Panc1 (cell line): ENCODE measurements around the gene CAMK1D. TPM values are rescaled to one million over a fixed set of nuclear protein-coding genes. Genes with fewer than 3 reads are reported as not detected.

ENCODE experiments used
- ATAC-seq: fragments of 200-7000 bp; cut with Tn5 transposase; 2 replicates; pipeline ENCODE4 v1.9.1; 2020; ENCODE audit warnings: mild to moderate bottlenecking, moderate library complexity
- BruUV-seq: library from RNA; stranded (reverse); fragments of 400-500 nt; replicated peaks from 2 replicates; lab custom pipeline; 2021; lab: Mats Ljungman, UMichigan
- CTCF ChIA-PET: fragments of 300-600 bp; sonication (Branson Sonifier 250); formaldehyde crosslinking; loops from one replicate; lab custom pipeline; 2022; ENCODE audit warnings: antibody characterized with exemption; lab: Charles Lee
- POLR2A ChIA-PET: fragments of 300-600 bp; sonication (Branson Sonifier 250); formaldehyde crosslinking; loops from one replicate; lab custom pipeline; 2022; ENCODE audit warnings: antibody characterized with exemption; lab: Charles Lee
- DNase-seq: peaks from one replicate; pipeline ENCODE4 v3.0.0-alpha.2; 2010; ENCODE audit warnings: low read depth, low spot score
- H3K27ac ChIP-seq: 2 replicates; pipeline ENCODE4 v1.5.1; 2011; ENCODE audit warnings: mild to moderate bottlenecking, low read length, inconsistent platforms
- H3K27me3 ChIP-seq: fragments of 200-500 bp; sonication (Bioruptor generic); 2 replicates; pipeline ENCODE4 v1.6.0; 2014; ENCODE audit warnings: low read length, inconsistent platforms; ENCODE audit not compliant: control insufficient read depth, insufficient read depth
- H3K36me3 ChIP-seq: fragments of 200-500 bp; sonication (Bioruptor generic); 2 replicates; pipeline ENCODE4 v1.5.1; 2014; ENCODE audit warnings: inconsistent platforms, mild to moderate bottlenecking, low read length, moderate library complexity; ENCODE audit not compliant: control insufficient read depth, insufficient read depth
- H3K4me1 ChIP-seq: 2 replicates; pipeline ENCODE4 v1.5.1; 2011; ENCODE audit warnings: inconsistent platforms, mild to moderate bottlenecking, low read length, moderate library complexity; ENCODE audit not compliant: control insufficient read depth, insufficient read depth
- H3K4me3 ChIP-seq, 2 experiments: 2 replicates each; pipeline ENCODE4 v1.5.1; 2011 to 2012; ENCODE audit warnings: low read depth in 2 of 2, low read length in 2 of 2, mild to moderate bottlenecking in 2 of 2, inconsistent platforms in 1 of 2, moderate library complexity in 1 of 2
- H3K9me3 ChIP-seq: fragments of 200-500 bp; sonication (Bioruptor generic); 2 replicates; pipeline ENCODE4 v1.5.1; 2014; ENCODE audit warnings: low read depth, mild to moderate bottlenecking, inconsistent platforms, low read length, moderate library complexity; ENCODE audit not compliant: control insufficient read depth, insufficient read depth
- CTCF ChIP-seq: fragments of 450-650 bp; IDR thresholded peaks from 2 replicates; pipeline ENCODE4 v1.5.1; 2017; ENCODE audit warnings: mild to moderate bottlenecking
- POLR2AphosphoS5 ChIP-seq: IDR thresholded peaks from 2 replicates; pipeline ENCODE4 v1.6.1; 2012; ENCODE audit warnings: mild to moderate bottlenecking, low read depth, low read length, moderate library complexity
- REST ChIP-seq, 2 experiments: IDR thresholded peaks; 2 replicates each; pipeline ENCODE4 v1.6.1; 2011 to 2012; ENCODE audit warnings: low read depth in 2 of 2, control low read depth in 1 of 2, low read length in 1 of 2, mild to moderate bottlenecking in 1 of 2, moderate library complexity in 1 of 2; ENCODE audit not compliant: insufficient read depth in 1 of 2
- SIN3A ChIP-seq: IDR thresholded peaks from 2 replicates; pipeline ENCODE4 v1.6.1; 2012; ENCODE audit warnings: low read depth, mild to moderate bottlenecking, low read length, moderate library complexity, borderline replicate concordance; ENCODE audit not compliant: insufficient read depth
- TCF7L2 ChIP-seq: IDR thresholded peaks from 2 replicates; pipeline ENCODE4 v1.6.1; 2011; ENCODE audit warnings: mild to moderate bottlenecking, low read depth, low read length, inconsistent platforms
- in situ Hi-C: cut with HindIII; loops from 2 replicates; pipeline ENCODE4 v1.10.0; 2016; ENCODE audit warnings: low sequenced_read_pairs, low pct_unique_long_range_greater_than_20kb
- intact Hi-C: fragments of 100-400 bp; cut with micrococcal nuclease; formaldehyde crosslinking; loops from one replicate; pipeline ENCODE4 v1.10.0; 2022; ENCODE audit not compliant: unreplicated experiment
- total RNA-seq: library from RNA; stranded (reverse); gene quantifications from one replicate; pipeline ENCODE4 v1.2.1, GENCODE V29; 2021; ENCODE audit not compliant: unreplicated experiment

CAMK1D gene
- total RNA-seq, 1 experiment from 2014 or later: 5.7 TPM

GRCh38 chr10:12819071-12819470 lies 469.7 kb downstream of the CAMK1D start:
- ChIA-PET CTCF (no interaction called here), POLR2A (no interaction called here)
- in situ Hi-C loops (no loop called here), intact Hi-C loops (no loop called here)
- DNase-seq: no peak
- no peaks in the 10 kb centered on the region for H3K27me3 ChIP-seq
- no peak for TF ChIP-seq REST (IDR thresholded peaks at IDR 0.05; ENCODE audit: insufficient read depth in 1 of 2, low read depth in 2 of 2, low read length in 1 of 2)
- no peak for TF ChIP-seq CTCF
- TF ChIP-seq TCF7L2: no peak
- TF ChIP-seq POLR2AphosphoS5: no peak
- no peak for TF ChIP-seq SIN3A
- no peaks in the 10 kb centered on the region for H3K4me1 ChIP-seq
- BruUV-seq: no TSS peak
- H3K4me3 ChIP-seq: no peak overlapping the region
- no peak for ATAC-seq
- no peaks in the 10 kb centered on the region for H3K36me3 ChIP-seq
- no peak overlapping the region for H3K27ac ChIP-seq
- H3K9me3 ChIP-seq: no peaks in the 10 kb centered on the region

- intact Hi-C loops (no loop called here), in situ Hi-C loops (no loop called here)
- Histone ChIP-seq H3K36me3 (no peaks in the 10 kb centered on the region), H3K9me3 (no peaks in the 10 kb centered on the region), H3K4me1 (no peaks in the 10 kb centered on the region), H3K4me3 (no peak overlapping the region), H3K27me3 (no peaks in the 10 kb centered on the region), H3K27ac (no peak overlapping the region)
- no TSS peak for BruUV-seq
- DNase-seq (no peak), ATAC-seq (no peak)
- ChIA-PET CTCF (no interaction called here), POLR2A (no interaction called here)
- TF ChIP-seq SIN3A (no peak), POLR2AphosphoS5 (no peak), CTCF (no peak), TCF7L2 (no peak), REST (IDR thresholded peaks at IDR 0.05; ENCODE audit: insufficient read depth in 1 of 2, low read depth in 2 of 2, low read length in 1 of 2) (no peak)
These were observed 470.3 kb downstream of the CAMK1D start for GRCh38 chr10:12819656-12820055.
